Measurements from ENCODE around the gene CNTNAP4. TPM values are rescaled to one million over a fixed set of nuclear protein-coding genes. Genes with fewer than 3 reads are reported as not detected.

Gene CNTNAP4
- total RNA-seq, 1 experiment from 2014 or later, result not detected

GRCh38 chr16:76396977-76397376 is 119.8 kb downstream of the CNTNAP4 start:
- no peak for DNase-seq (ENCODE audit: low read depth)

GRCh38 chr16:76409706-76410105 is 132.5 kb downstream of the CNTNAP4 start:
- DNase-seq (ENCODE audit: low read depth), result no peak

GRCh38 chr16:76421571-76421970 is 144.4 kb downstream of the CNTNAP4 start:
- no peak for DNase-seq (ENCODE audit: low read depth)

- no peak for DNase-seq (ENCODE audit: low read depth)
Measured at GRCh38 chr16:76428858-76429257, 151.7 kb downstream of the CNTNAP4 start.

- DNase-seq (ENCODE audit: low read depth), result no peak
Measured at GRCh38 chr16:76441391-76441790, 164.2 kb downstream of the CNTNAP4 start.

GRCh38 chr16:76441876-76442275 is 164.7 kb downstream of the CNTNAP4 start:
- no peak for DNase-seq (ENCODE audit: low read depth)

GRCh38 chr16:76443973-76444372 is 166.8 kb downstream of the CNTNAP4 start:
- no peak for DNase-seq (ENCODE audit: low read depth)

- no peak for DNase-seq (ENCODE audit: low read depth)
Measured at GRCh38 chr16:76444832-76445231, 167.6 kb downstream of the CNTNAP4 start.

GRCh38 chr16:76445815-76446214 is 168.6 kb downstream of the CNTNAP4 start:
- DNase-seq (ENCODE audit: low read depth), result no peak

- DNase-seq (ENCODE audit: low read depth), result no peak
Measured at GRCh38 chr16:76446251-76446650, 169.1 kb downstream of the CNTNAP4 start.

GRCh38 chr16:76450890-76451289 is 173.7 kb downstream of the CNTNAP4 start:
- DNase-seq (ENCODE audit: low read depth), result no peak

- no peak for DNase-seq (ENCODE audit: low read depth)
Measured at GRCh38 chr16:76455257-76455656, 178.1 kb downstream of the CNTNAP4 start.

- no peak for DNase-seq (ENCODE audit: low read depth)
Measured at GRCh38 chr16:76456016-76456415, 178.8 kb downstream of the CNTNAP4 start.

GRCh38 chr16:76459111-76459510 is 181.9 kb downstream of the CNTNAP4 start:
- no peak for DNase-seq (ENCODE audit: low read depth)

GRCh38 chr16:76461836-76462235 is 184.6 kb downstream of the CNTNAP4 start:
- no peak for DNase-seq (ENCODE audit: low read depth)

GRCh38 chr16:76464955-76465620 is 187.9 kb downstream of the CNTNAP4 start:
- DNase-seq (ENCODE audit: low read depth), result no peak

GRCh38 chr16:76466871-76467270 is 189.7 kb downstream of the CNTNAP4 start:
- DNase-seq (ENCODE audit: low read depth), result no peak

GRCh38 chr16:76474048-76474447 is 196.8 kb downstream of the CNTNAP4 start:
- DNase-seq (ENCODE audit: low read depth), result no peak

- no peak for DNase-seq (ENCODE audit: low read depth)
Measured at GRCh38 chr16:76478105-76478504, 200.9 kb downstream of the CNTNAP4 start.

GRCh38 chr16:76483307-76483909 is 206.2 kb downstream of the CNTNAP4 start:
- no peak for DNase-seq (ENCODE audit: low read depth)

GRCh38 chr16:76484020-76484419 is 206.8 kb downstream of the CNTNAP4 start:
- no peak for DNase-seq (ENCODE audit: low read depth)

- no peak for DNase-seq (ENCODE audit: low read depth)
Measured at GRCh38 chr16:76486740-76487139, 209.5 kb downstream of the CNTNAP4 start.

- no peak for DNase-seq (ENCODE audit: low read depth)
Measured at GRCh38 chr16:76487411-76488064, 210.3 kb downstream of the CNTNAP4 start.

Data from RPMI7951 (cell line).